GM12872 (cell line): ENCODE measurements around the gene CPTP.

ENCODE experiments used
- CTCF ChIP-seq: IDR thresholded peaks from 3 replicates; pipeline ENCODE4 v1.5.1; 2011; ENCODE audit warnings: low read depth, mild to moderate bottlenecking, low read length, moderate library complexity; ENCODE audit not compliant: insufficient read depth

The CPTP gene

GRCh38 chr1:1282998-1283397 is 41.6 kb upstream of the CPTP start:
- no peak for TF ChIP-seq CTCF

GRCh38 chr1:1283821-1284220 is 40.8 kb upstream of the CPTP start:
- no peak for TF ChIP-seq CTCF

DNA sequence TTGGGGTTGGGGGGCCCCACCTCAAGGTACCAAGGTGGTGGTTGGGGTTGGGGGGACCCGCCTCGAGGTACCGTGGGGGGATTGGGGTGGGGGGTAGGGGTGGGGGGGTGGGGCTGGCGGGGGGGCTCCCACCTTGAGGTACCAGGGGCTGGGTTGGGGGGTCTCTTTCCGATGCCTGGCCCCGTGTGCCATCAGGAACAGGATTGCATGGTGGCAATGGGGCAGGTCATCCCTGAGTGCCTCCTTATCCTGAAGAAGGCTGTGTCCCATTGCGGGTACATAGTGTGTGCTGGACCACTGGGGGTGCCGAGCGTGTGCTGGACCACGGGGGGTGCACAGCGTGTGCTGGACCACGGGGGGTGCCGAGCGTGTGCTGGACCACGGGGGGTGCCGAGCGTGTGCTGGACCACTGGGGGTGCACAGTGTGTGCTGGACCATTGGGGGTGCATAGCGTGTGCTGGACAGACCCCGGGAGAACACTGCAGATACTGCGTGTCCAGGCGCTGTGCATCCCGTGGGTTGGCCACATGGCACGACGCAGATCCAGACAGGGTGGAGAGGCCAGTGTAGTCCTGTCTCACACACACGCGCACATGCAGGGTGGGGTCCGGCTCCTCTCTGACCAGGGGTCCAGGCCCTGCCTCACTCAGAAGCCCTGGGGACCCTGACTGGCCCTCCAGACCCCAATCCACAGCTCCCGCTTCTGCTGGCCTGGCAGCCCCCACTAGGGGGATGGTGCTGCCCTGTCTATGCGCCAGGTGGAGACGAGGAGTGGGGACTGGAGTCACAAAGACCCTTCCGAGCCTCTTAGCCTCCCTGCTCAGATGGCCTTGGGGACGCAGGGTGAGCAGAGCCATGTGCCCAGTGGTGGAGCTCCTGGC is 40.1 kb upstream of the CPTP start:
- TF ChIP-seq CTCF: no peak

GRCh38 chr1:1285102-1285571 is 39.5 kb upstream of the CPTP start:
- TF ChIP-seq CTCF: no peak

GRCh38 chr1:1285611-1286311 is 38.8 kb upstream of the CPTP start:
- no peak for TF ChIP-seq CTCF

- TF ChIP-seq CTCF: no peak
Measured at GRCh38 chr1:1286313-1287261, 38.0 kb upstream of the CPTP start.
